ENCODE measurements around the gene ZC3H7A. TPM values are rescaled to one million over a fixed set of nuclear protein-coding genes. Genes with fewer than 3 reads are reported as not detected.

Gene ZC3H7A
- total RNA-seq, 1 experiment from 2014 or later = 45.9 TPM

DNA sequence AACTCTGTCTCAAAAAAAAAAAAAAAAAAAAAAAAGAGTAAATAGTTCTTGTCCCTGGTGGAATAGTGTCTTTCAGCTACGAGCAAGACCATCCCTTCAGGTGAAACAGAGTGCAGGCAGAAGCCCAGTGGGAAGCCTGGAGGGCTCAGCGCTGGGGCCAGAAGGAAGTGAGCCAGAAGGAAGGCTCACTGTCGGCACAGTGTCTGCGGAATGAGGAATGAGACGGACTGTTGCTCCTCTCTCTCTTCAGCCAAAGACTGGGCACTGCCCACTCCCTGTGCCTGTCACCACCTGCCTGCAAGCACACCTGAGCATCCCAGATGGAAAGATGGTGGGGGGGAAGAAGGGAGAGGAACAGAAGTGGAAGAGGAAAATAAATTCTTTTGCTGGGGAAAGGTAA is 46.8 kb upstream of the ZC3H7A start (continued):
- TF ChIP-seq, protein P1, sequence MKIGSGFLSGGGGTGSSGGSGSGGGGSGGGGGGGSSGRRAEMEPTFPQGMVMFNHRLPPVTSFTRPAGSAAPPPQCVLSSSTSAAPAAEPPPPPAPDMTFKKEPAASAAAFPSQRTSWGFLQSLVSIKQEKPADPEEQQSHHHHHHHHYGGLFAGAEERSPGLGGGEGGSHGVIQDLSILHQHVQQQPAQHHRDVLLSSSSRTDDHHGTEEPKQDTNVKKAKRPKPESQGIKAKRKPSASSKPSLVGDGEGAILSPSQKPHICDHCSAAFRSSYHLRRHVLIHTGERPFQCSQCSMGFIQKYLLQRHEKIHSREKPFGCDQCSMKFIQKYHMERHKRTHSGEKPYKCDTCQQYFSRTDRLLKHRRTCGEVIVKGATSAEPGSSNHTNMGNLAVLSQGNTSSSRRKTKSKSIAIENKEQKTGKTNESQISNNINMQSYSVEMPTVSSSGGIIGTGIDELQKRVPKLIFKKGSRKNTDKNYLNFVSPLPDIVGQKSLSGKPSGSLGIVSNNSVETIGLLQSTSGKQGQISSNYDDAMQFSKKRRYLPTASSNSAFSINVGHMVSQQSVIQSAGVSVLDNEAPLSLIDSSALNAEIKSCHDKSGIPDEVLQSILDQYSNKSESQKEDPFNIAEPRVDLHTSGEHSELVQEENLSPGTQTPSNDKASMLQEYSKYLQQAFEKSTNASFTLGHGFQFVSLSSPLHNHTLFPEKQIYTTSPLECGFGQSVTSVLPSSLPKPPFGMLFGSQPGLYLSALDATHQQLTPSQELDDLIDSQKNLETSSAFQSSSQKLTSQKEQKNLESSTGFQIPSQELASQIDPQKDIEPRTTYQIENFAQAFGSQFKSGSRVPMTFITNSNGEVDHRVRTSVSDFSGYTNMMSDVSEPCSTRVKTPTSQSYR (CRISPR knock-in tag; IDR thresholded peaks at IDR 0.05) = no peak
- TF ChIP-seq GRHL2 (CRISPR knock-in tag; IDR thresholded peaks at IDR 0.05; ENCODE audit: insufficient replicate concordance, severe bottlenecking) = no peak
- no peak for TF ChIP-seq ZNF219 (CRISPR knock-in tag; IDR thresholded peaks at IDR 0.05; ENCODE audit: borderline replicate concordance)

DNA sequence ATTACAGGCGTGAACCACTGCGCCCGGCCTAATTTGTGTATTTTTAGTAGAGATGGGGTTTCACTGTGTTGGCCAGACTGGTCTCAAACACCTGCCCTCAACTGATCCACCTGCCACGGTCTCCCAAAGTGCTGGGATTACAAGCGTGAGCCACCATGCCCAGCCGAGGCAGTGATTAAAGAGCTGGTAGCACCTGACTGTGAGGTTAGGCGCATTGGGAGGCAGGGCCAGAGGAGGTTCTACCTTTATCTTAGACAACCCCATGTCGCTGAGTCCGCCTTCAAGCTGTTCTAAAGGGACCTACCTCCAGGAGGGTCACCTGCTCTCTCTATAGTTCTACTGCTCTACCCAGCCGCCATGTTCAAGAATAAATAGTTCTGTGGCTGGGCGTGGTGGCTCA is 46.1 kb upstream of the ZC3H7A start:
- no peaks in the 10 kb centered on the region for H3K27me3 Mint-ChIP-seq (ENCODE audit: low read depth)
- ATAC-seq = no peak
- no peak for DNase-seq (ENCODE audit: low spot score)
- no peak for TF ChIP-seq SOX15 (CRISPR knock-in tag; IDR thresholded peaks at IDR 0.05)
- TF ChIP-seq ATF1 (CRISPR knock-in tag; IDR thresholded peaks at IDR 0.05) = no peak
- no peak for TF ChIP-seq NR3C1 (CRISPR knock-in tag; conservative IDR thresholded peaks at IDR 0.05; ENCODE audit: low read depth)
- TF ChIP-seq, protein P2, sequence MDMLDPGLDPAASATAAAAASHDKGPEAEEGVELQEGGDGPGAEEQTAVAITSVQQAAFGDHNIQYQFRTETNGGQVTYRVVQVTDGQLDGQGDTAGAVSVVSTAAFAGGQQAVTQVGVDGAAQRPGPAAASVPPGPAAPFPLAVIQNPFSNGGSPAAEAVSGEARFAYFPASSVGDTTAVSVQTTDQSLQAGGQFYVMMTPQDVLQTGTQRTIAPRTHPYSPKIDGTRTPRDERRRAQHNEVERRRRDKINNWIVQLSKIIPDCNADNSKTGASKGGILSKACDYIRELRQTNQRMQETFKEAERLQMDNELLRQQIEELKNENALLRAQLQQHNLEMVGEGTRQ (CRISPR knock-in tag; IDR thresholded peaks at IDR 0.05) = no peak
- no peak for TF ChIP-seq SMAD4 (CRISPR knock-in tag; IDR thresholded peaks at IDR 0.05)
- no peak for TF ChIP-seq GABPB1 (CRISPR knock-in tag; IDR thresholded peaks at IDR 0.05)
- no peak for TF ChIP-seq MXD4 (CRISPR knock-in tag; IDR thresholded peaks at IDR 0.05; ENCODE audit: borderline replicate concordance)
- no peak for TF ChIP-seq GRHL2 (CRISPR knock-in tag; IDR thresholded peaks at IDR 0.05; ENCODE audit: insufficient replicate concordance, severe bottlenecking)
- TF ChIP-seq, protein P3, sequence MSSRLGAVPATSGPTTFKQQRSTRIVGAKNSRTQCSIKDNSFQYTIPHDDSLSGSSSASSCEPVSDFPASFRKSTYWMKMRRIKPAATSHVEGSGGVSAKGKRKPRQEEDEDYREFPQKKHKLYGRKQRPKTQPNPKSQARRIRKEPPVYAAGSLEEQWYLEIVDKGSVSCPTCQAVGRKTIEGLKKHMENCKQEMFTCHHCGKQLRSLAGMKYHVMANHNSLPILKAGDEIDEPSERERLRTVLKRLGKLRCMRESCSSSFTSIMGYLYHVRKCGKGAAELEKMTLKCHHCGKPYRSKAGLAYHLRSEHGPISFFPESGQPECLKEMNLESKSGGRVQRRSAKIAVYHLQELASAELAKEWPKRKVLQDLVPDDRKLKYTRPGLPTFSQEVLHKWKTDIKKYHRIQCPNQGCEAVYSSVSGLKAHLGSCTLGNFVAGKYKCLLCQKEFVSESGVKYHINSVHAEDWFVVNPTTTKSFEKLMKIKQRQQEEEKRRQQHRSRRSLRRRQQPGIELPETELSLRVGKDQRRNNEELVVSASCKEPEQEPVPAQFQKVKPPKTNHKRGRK (CRISPR knock-in tag; IDR thresholded peaks at IDR 0.05; ENCODE audit: borderline replicate concordance) = no peak
- TF ChIP-seq, protein P4, sequence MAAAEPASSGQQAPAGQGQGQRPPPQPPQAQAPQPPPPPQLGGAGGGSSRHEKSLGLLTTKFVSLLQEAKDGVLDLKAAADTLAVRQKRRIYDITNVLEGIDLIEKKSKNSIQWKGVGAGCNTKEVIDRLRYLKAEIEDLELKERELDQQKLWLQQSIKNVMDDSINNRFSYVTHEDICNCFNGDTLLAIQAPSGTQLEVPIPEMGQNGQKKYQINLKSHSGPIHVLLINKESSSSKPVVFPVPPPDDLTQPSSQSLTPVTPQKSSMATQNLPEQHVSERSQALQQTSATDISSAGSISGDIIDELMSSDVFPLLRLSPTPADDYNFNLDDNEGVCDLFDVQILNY (CRISPR knock-in tag; IDR thresholded peaks at IDR 0.05) = no peak
- TF ChIP-seq FOXK1 (CRISPR knock-in tag; IDR thresholded peaks at IDR 0.05) = no peak
- no peak for TF ChIP-seq ZNF423 (CRISPR knock-in tag; IDR thresholded peaks at IDR 0.05)
- TF ChIP-seq, protein P5, sequence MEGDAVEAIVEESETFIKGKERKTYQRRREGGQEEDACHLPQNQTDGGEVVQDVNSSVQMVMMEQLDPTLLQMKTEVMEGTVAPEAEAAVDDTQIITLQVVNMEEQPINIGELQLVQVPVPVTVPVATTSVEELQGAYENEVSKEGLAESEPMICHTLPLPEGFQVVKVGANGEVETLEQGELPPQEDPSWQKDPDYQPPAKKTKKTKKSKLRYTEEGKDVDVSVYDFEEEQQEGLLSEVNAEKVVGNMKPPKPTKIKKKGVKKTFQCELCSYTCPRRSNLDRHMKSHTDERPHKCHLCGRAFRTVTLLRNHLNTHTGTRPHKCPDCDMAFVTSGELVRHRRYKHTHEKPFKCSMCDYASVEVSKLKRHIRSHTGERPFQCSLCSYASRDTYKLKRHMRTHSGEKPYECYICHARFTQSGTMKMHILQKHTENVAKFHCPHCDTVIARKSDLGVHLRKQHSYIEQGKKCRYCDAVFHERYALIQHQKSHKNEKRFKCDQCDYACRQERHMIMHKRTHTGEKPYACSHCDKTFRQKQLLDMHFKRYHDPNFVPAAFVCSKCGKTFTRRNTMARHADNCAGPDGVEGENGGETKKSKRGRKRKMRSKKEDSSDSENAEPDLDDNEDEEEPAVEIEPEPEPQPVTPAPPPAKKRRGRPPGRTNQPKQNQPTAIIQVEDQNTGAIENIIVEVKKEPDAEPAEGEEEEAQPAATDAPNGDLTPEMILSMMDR (IDR thresholded peaks at IDR 0.05) = no peak
- TF ChIP-seq EMX1 (CRISPR knock-in tag; IDR thresholded peaks at IDR 0.05) = no peak
- TF ChIP-seq, protein P6, sequence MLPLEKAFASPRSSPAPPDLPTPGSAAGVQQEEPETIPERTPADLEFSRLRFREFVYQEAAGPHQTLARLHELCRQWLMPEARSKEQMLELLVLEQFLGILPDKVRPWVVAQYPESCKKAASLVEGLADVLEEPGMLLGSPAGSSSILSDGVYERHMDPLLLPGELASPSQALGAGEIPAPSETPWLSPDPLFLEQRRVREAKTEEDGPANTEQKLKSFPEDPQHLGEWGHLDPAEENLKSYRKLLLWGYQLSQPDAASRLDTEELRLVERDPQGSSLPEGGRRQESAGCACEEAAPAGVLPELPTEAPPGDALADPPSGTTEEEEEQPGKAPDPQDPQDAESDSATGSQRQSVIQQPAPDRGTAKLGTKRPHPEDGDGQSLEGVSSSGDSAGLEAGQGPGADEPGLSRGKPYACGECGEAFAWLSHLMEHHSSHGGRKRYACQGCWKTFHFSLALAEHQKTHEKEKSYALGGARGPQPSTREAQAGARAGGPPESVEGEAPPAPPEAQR (CRISPR knock-in tag; IDR thresholded peaks at IDR 0.05) = no peak
- TF ChIP-seq RORB (CRISPR knock-in tag; IDR thresholded peaks at IDR 0.05) = no peak
- ChIA-PET CTCF (no interaction called here), POLR2A (interaction anchor here (0.7 kb wide), 1 partner anchor 45 kb away, joined by 4 read pairs; no protein-coding TSS in a partner anchor)
- no peak overlapping the region for H3K27ac Mint-ChIP-seq
- no peaks in the 10 kb centered on the region for H3K4me1 Mint-ChIP-seq
- no peaks in the 10 kb centered on the region for H3K9me3 Mint-ChIP-seq
- H3K4me3 Mint-ChIP-seq = no peak overlapping the region
- H3K36me3 Mint-ChIP-seq = peaks cover 82% of the 10 kb centered on the region
